ENCODE results near the gene STRN.
"Not testable (repeated sequence)": the region's sequence is repeated elsewhere in the genome, so short reads cannot be mapped to it uniquely, and the experiment has no call there.

STRN gene

GRCh38 chr2:36951574-36951973 is 14.8 kb downstream of the STRN start:
- DNase-seq (ENCODE audit: low read depth) = no peak
- no peak overlapping the region for H3K4me3 ChIP-seq (ENCODE audit: low read depth, low read length)
- no peak for TF ChIP-seq CTCF (IDR thresholded peaks at IDR 0.05; ENCODE audit: insufficient read depth, low read depth, low read length, missing control alignments)

GRCh38 chr2:36951027-36951518 is 15.3 kb downstream of the STRN start:
- TF ChIP-seq CTCF (IDR thresholded peaks at IDR 0.05; ENCODE audit: insufficient read depth, low read depth, low read length, missing control alignments) = no peak
- H3K4me3 ChIP-seq (ENCODE audit: low read depth, low read length) = no peak overlapping the region
- no peak for DNase-seq (ENCODE audit: low read depth)

GRCh38 chr2:36949845-36950244 is 16.5 kb downstream of the STRN start:
- H3K4me3 ChIP-seq (ENCODE audit: low read depth, low read length) = no peak overlapping the region
- DNase-seq (ENCODE audit: low read depth) = no peak
- TF ChIP-seq CTCF (IDR thresholded peaks at IDR 0.05; ENCODE audit: insufficient read depth, low read depth, low read length, missing control alignments) = no peak

- DNase-seq (ENCODE audit: low read depth); H3K4me3 ChIP-seq (ENCODE audit: low read depth, low read length): not testable (repeated sequence)
These were observed 21.1 kb downstream of the STRN start for GRCh38 chr2:36945240-36945639.

GRCh38 chr2:36941867-36942266 is 24.5 kb downstream of the STRN start:
- no peak for TF ChIP-seq CTCF (IDR thresholded peaks at IDR 0.05; ENCODE audit: insufficient read depth, low read depth, low read length, missing control alignments)
- H3K4me3 ChIP-seq (ENCODE audit: low read depth, low read length) = no peak overlapping the region
- DNase-seq (ENCODE audit: low read depth) = no peak

GRCh38 chr2:36936526-36936925 is 29.8 kb downstream of the STRN start:
- H3K4me3 ChIP-seq (ENCODE audit: low read depth, low read length) = not testable (repeated sequence)

GRCh38 chr2:36931688-36932087 is 34.6 kb downstream of the STRN start:
- H3K4me3 ChIP-seq (ENCODE audit: low read depth, low read length); DNase-seq (ENCODE audit: low read depth): not testable (repeated sequence)

More at GRCh38 chr2:36936526-36936925, 29.8 kb downstream of the STRN start:
- not testable (repeated sequence) for DNase-seq (ENCODE audit: low read depth)

- DNase-seq (ENCODE audit: low read depth); H3K4me3 ChIP-seq (ENCODE audit: low read depth, low read length): not testable (repeated sequence)
These were observed 35.4 kb downstream of the STRN start for GRCh38 chr2:36930787-36931410.

- H3K4me3 ChIP-seq (ENCODE audit: low read depth, low read length) = not testable (repeated sequence)
- peak; percentile 31 for DNase-seq (ENCODE audit: low read depth)
These were observed 39.9 kb downstream of the STRN start for GRCh38 chr2:36926175-36927132.

- H3K4me3 ChIP-seq (ENCODE audit: low read depth, low read length); DNase-seq (ENCODE audit: low read depth): not testable (repeated sequence)
These were observed 43.7 kb downstream of the STRN start for GRCh38 chr2:36922629-36923028.
